Vagina (tissue), 2 donors: Measurements from ENCODE around the gene NLGN2.

Experiments used
- CTCF ChIP-seq, 3 experiments: fragments of 450-650 bp in 2 of 3; fragments of 200-600 bp in 1 of 3; sonication (generic) in 1 of 3; IDR thresholded peaks; one replicate each; pipeline ENCODE4 v1.5.1; 2017 to 2019; ENCODE audit warnings: antibody characterized with exemption in 3 of 3, mild to moderate bottlenecking in 2 of 3, moderate library complexity in 2 of 3
- POLR2A ChIP-seq, 2 donors: fragments of 450-650 bp; IDR thresholded peaks; one replicate each; pipeline ENCODE4 v1.6.1; 2017; ENCODE audit warnings: antibody characterized with exemption in 2 of 2, mild to moderate bottlenecking in 2 of 2, moderate library complexity in 2 of 2
- POLR2AphosphoS5 ChIP-seq, 2 donors: sonication (generic); formaldehyde crosslinking; IDR thresholded peaks; one replicate each; pipeline ENCODE4 v1.9.0; 2017; ENCODE audit warnings: antibody characterized with exemption in 2 of 2, mild to moderate bottlenecking in 2 of 2, low read depth in 1 of 2; ENCODE audit not compliant: insufficient read depth in 1 of 2

DNA sequence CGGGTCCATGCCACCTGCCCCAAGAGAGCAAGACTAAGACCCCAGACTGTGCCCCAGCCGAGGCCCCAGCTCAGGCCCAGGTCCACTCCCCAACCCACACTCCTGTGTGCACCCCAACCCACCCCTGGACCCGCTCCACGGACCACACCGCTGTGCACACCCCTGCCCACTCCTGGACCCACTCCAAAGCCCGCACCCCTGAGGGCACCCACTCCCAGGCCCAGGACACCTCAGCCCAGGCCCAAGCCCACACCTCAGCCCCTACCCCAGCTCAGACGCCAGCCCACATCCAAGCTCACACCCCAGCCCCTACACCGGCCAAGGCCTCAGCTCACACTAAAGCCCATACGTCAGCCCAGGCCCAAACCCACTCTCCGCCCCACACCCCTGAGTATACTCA lies 22.1 kb downstream of the NLGN2 start:
- TF ChIP-seq POLR2A (IDR thresholded peaks at IDR 0.05) (no peak), CTCF (IDR thresholded peaks at IDR 0.05) (no peak), POLR2AphosphoS5 (IDR thresholded peaks at IDR 0.05; ENCODE audit: insufficient read depth in 1 of 2, low read depth in 1 of 2) (no peak)
